Trophoblast cell (in vitro differentiated cells and primary cell): Measurements from ENCODE around the gene RSBN1L.
"Not testable (repeated sequence)": the region's sequence is repeated elsewhere in the genome, so short reads cannot be mapped to it uniquely, and the experiment has no call there.

Experiments
- DNase-seq, 2 donors: peaks; one replicate each; pipeline ENCODE4 v3.0.0-alpha.2; 2016
- H2AFZ ChIP-seq: 2 replicates; pipeline ENCODE4 v1.6.1; 2013; ENCODE audit warnings: low read length, moderate library complexity, mild to moderate bottlenecking; ENCODE audit not compliant: insufficient read depth, poor library complexity
- H2AK5ac ChIP-seq: 2 replicates; pipeline ENCODE4 v1.6.1; 2013; ENCODE audit warnings: mild to moderate bottlenecking, low read length
- H2BK120ac ChIP-seq: 2 replicates; pipeline ENCODE4 v1.6.1; 2013; ENCODE audit warnings: low read length, mild to moderate bottlenecking, moderate library complexity; ENCODE audit not compliant: insufficient read depth, poor library complexity
- H2BK12ac ChIP-seq: 2 replicates; pipeline ENCODE4 v1.6.1; 2013; ENCODE audit warnings: mild to moderate bottlenecking, low read length, moderate library complexity
- H2BK5ac ChIP-seq: 2 replicates; pipeline ENCODE4 v1.6.1; 2013; ENCODE audit warnings: low read length, low read depth, moderate library complexity, mild to moderate bottlenecking; ENCODE audit not compliant: poor library complexity
- H3K14ac ChIP-seq: 2 replicates; pipeline ENCODE4 v1.6.1; 2013; ENCODE audit warnings: mild to moderate bottlenecking, low read length
- H3K18ac ChIP-seq: 2 replicates; pipeline ENCODE4 v1.6.1; 2013; ENCODE audit warnings: mild to moderate bottlenecking, low read length
- H3K23ac ChIP-seq: 2 replicates; pipeline ENCODE4 v1.6.1; 2013; ENCODE audit warnings: low read length
- H3K27ac ChIP-seq: 2 replicates; pipeline ENCODE4 v1.5.1; 2013; ENCODE audit warnings: low read depth, mild to moderate bottlenecking, inconsistent platforms, low read length, moderate library complexity
- H3K27me3 ChIP-seq: 2 replicates; pipeline ENCODE4 v1.6.1; 2013; ENCODE audit warnings: inconsistent platforms, mild to moderate bottlenecking, low read length, moderate library complexity; ENCODE audit not compliant: insufficient read depth
- H3K36me3 ChIP-seq, 2 experiments: 1 replicate in 1 of 2; 2 replicates in 1 of 2; pipeline ENCODE4 v1.6.1; 2013; ENCODE audit warnings: low read length in 2 of 2, mild to moderate bottlenecking in 2 of 2, moderate library complexity in 1 of 2; ENCODE audit not compliant: insufficient read depth in 2 of 2, control insufficient read depth in 1 of 2
- H3K4ac ChIP-seq: 2 replicates; pipeline ENCODE4 v1.6.1; 2013; ENCODE audit warnings: low read depth, mild to moderate bottlenecking, low read length, moderate library complexity
- H3K4me1 ChIP-seq, 2 experiments: 1 replicate in 1 of 2; 2 replicates in 1 of 2; pipeline ENCODE4 v1.6.1; 2013; ENCODE audit warnings: low read length in 2 of 2, mild to moderate bottlenecking in 2 of 2, moderate library complexity in 1 of 2; ENCODE audit not compliant: insufficient read depth in 2 of 2, control insufficient read depth in 1 of 2
- H3K4me2 ChIP-seq: 2 replicates; pipeline ENCODE4 v1.6.1; 2013; ENCODE audit warnings: inconsistent platforms, mild to moderate bottlenecking, low read length, moderate library complexity
- H3K4me3 ChIP-seq: 2 replicates; pipeline ENCODE4 v1.5.1; 2013; ENCODE audit warnings: mild to moderate bottlenecking, low read depth, low read length, inconsistent platforms
- H3K79me1 ChIP-seq: one replicate; pipeline ENCODE4 v1.6.1; 2013; ENCODE audit warnings: low read length
- H3K79me2 ChIP-seq: 2 replicates; pipeline ENCODE4 v1.6.1; 2013; ENCODE audit warnings: low read length, mild to moderate bottlenecking; ENCODE audit not compliant: control insufficient read depth, insufficient read depth, poor library complexity
- H3K9ac ChIP-seq: 2 replicates; pipeline ENCODE4 v1.6.1; 2013; ENCODE audit warnings: mild to moderate bottlenecking, low read length
- H3K9me3 ChIP-seq: 2 replicates; pipeline ENCODE4 v1.6.1; 2013; ENCODE audit warnings: low read depth, mild to moderate bottlenecking, control low read depth, inconsistent platforms, low read length; ENCODE audit not compliant: insufficient read depth
- H4K12ac ChIP-seq: 2 replicates; pipeline ENCODE4 v1.6.1; 2013; ENCODE audit warnings: low read depth, mild to moderate bottlenecking, low read length, moderate library complexity
- H4K8ac ChIP-seq: 2 replicates; pipeline ENCODE4 v1.6.1; 2013; ENCODE audit warnings: low read depth, mild to moderate bottlenecking, low read length, moderate library complexity
- H4K91ac ChIP-seq: one replicate; pipeline ENCODE4 v1.6.1; 2013; ENCODE audit warnings: low read depth, mild to moderate bottlenecking, low read length, moderate library complexity
- WGBS: extraction: QIAGEN DNeasy Blood & Tissue Kit; methylation state at CpG from one replicate; pipeline ENCODE4 v1.1.7; 2013; ENCODE audit warnings: missing lambda C conversion rate; ENCODE audit not compliant: insufficient read length, insufficient coverage; ENCODE audit errors: extremely low coverage; 5-methylcytosine and 5-hydroxymethylcytosine counted together

Gene RSBN1L

DNA sequence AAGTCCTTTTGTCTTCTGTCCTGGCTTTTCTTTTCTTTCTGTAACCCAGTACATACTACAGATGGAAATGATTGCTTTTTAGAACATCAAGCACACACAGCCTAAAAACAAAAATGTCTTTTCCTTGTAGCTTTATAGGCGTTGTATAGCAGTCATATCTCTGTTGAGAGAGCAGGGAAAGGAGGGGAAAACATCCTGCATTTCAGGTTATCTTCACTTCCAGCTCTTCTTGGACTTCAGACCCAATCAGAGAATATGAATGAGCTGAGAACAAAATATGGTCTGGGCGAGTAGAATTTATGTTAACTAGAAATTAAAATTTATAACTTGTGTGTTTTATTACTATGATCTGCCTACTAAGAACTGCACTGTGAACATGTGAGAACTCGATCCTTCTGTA, 87.3 kb downstream of the RSBN1L start:
- no peak overlapping the region for H2BK5ac ChIP-seq
- H4K91ac ChIP-seq = no peak overlapping the region
- no peak overlapping the region for H3K18ac ChIP-seq
- H3K14ac ChIP-seq = no peak overlapping the region
- H4K8ac ChIP-seq = no peak overlapping the region
- peaks cover 1 to 2% of the 10 kb centered on the region in 2 experiments for H3K36me3 ChIP-seq
- H3K9me3 ChIP-seq = no peaks in the 10 kb centered on the region
- H3K4me3 ChIP-seq = no peak overlapping the region
- no peaks in the 10 kb centered on the region for H3K79me2 ChIP-seq
- WGBS = no CpG with 5 or more reads among the region's 3 CpGs
- H4K12ac ChIP-seq = no peak overlapping the region
- H2AFZ ChIP-seq = no peak overlapping the region
- H3K4me1 ChIP-seq = no peaks in the 10 kb centered on the region
- H3K27ac ChIP-seq = no peak overlapping the region
- no peaks in the 10 kb centered on the region for H3K27me3 ChIP-seq
- no peak overlapping the region for H2BK12ac ChIP-seq
- no peak overlapping the region for H2BK120ac ChIP-seq
- DNase-seq = no peak
- H3K4ac ChIP-seq = no peak overlapping the region
- H2AK5ac ChIP-seq = no peak overlapping the region
- H3K79me1 ChIP-seq = no peaks in the 10 kb centered on the region
- no peak overlapping the region for H3K23ac ChIP-seq
- no peak overlapping the region for H3K4me2 ChIP-seq
- H3K9ac ChIP-seq = no peak overlapping the region

DNA sequence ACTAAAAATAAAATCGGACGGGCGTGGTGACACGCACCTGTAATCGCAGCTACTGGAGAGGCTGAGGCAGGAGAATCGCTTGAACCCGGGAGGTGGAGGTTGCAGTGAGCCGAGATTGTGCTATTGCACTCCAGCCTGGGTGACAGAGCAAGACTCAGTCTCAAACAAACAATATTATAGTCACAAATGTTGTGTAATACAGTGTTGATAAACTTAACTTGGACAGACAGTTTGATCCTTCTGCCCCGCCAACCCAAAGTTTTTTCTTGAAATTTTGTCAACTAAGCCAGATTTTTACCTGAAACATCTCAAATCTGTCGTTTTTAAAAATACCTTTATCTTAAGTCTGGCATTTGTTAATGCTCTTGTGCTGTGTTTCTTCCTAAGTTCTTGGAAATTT, 88.2 kb downstream of the RSBN1L start:
- H2BK5ac ChIP-seq, H3K23ac ChIP-seq, H3K79me1 ChIP-seq, H3K4me3 ChIP-seq, DNase-seq, H2BK120ac ChIP-seq, H3K79me2 ChIP-seq, H3K4ac ChIP-seq, H2AK5ac ChIP-seq, H3K14ac ChIP-seq, H2BK12ac ChIP-seq, H3K9me3 ChIP-seq, H3K9ac ChIP-seq, H3K36me3 ChIP-seq, H2AFZ ChIP-seq, H3K18ac ChIP-seq, H4K12ac ChIP-seq, H4K91ac ChIP-seq, H3K27me3 ChIP-seq, H3K4me2 ChIP-seq, H3K27ac ChIP-seq, H3K4me1 ChIP-seq, H4K8ac ChIP-seq: not testable (repeated sequence)
- no CpG with 5 or more reads among the region's 10 CpGs for WGBS

DNA sequence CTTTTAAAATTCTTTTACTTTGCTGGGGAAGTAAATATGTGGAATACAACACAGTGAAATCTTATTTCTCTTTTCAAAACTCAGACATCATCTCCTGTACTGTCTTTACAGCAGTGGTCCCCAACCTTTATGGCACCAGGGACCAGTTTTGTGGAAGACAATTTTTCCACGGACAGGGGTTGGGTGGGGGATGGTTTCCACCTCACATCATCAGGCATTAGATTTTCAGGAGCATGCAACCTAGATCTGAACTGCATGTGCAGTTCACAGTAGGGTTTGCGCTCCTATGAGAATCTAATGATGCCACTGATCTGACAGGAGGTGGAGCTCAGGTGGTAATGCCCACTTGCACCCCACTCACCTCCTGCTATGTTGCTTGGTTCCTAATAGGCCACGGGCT, 89.8 kb downstream of the RSBN1L start:
- Histone ChIP-seq H2AFZ (no peak overlapping the region), H3K27ac (no peak overlapping the region), H3K79me1 (no peaks in the 10 kb centered on the region), H3K79me2 (no peaks in the 10 kb centered on the region), H2BK120ac (no peak overlapping the region), H3K4me3 (no peak overlapping the region), H3K18ac (no peak overlapping the region), H2BK5ac (no peak overlapping the region), H2BK12ac (no peak overlapping the region), H3K9me3 (no peaks in the 10 kb centered on the region), H3K9ac (no peak overlapping the region), H3K14ac (no peak overlapping the region), H4K91ac (no peak overlapping the region), H3K27me3 (no peaks in the 10 kb centered on the region), H3K4ac (no peak overlapping the region), H3K23ac (no peak overlapping the region), H4K12ac (no peak overlapping the region), H3K4me1 (no peaks in the 10 kb centered on the region), H4K8ac (no peak overlapping the region), H2AK5ac (no peak overlapping the region), H3K4me2 (no peak overlapping the region), H3K36me3 (peaks cover 0 to 2% of the 10 kb centered on the region in 2 experiments)
- no CpG with 5 or more reads among the region's 3 CpGs for WGBS
- DNase-seq = no peak

DNA sequence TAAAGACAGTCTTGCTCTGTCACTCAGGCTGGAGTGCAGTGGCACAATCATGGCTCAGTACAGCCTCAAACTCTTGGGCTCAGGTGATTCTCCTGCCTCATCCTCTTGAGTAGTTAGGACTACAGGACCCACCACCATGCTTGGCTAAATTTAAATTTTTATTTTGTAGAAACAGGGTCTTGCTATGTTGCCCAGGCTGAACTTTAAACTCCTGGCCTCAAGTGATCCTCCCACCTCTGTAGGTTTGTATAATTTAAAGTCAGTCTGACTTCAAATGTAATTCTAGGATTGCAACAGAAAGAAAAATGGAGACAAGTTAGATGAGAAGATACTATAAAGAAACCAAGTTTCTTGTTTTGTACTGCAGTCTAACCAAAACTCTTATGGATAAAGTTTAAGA, 90.5 kb downstream of the RSBN1L start:
- H4K12ac ChIP-seq = no peak overlapping the region
- no peaks in the 10 kb centered on the region for H3K9me3 ChIP-seq
- H3K14ac ChIP-seq = no peak overlapping the region
- no peak overlapping the region for H3K4me2 ChIP-seq
- no peak overlapping the region for H3K4ac ChIP-seq
- H2BK120ac ChIP-seq = no peak overlapping the region
- no peak overlapping the region for H2BK12ac ChIP-seq
- no peak overlapping the region for H3K27ac ChIP-seq
- H3K79me1 ChIP-seq = no peaks in the 10 kb centered on the region
- no peak overlapping the region for H2BK5ac ChIP-seq
- H3K9ac ChIP-seq = no peak overlapping the region
- H3K4me1 ChIP-seq = no peaks in the 10 kb centered on the region
- H2AK5ac ChIP-seq = no peak overlapping the region
- H3K4me3 ChIP-seq = no peak overlapping the region
- H3K27me3 ChIP-seq = no peaks in the 10 kb centered on the region
- no peak for DNase-seq
- no peak overlapping the region for H4K91ac ChIP-seq
- no peaks in the 10 kb centered on the region for H3K79me2 ChIP-seq
- H3K23ac ChIP-seq = no peak overlapping the region
- no peak overlapping the region for H2AFZ ChIP-seq
- H3K18ac ChIP-seq = no peak overlapping the region
- H3K36me3 ChIP-seq = peaks cover 0 to 2% of the 10 kb centered on the region in 2 experiments
- no peak overlapping the region for H4K8ac ChIP-seq
